ENCODE data around the gene FGF5. TPM values are rescaled to one million over a fixed set of nuclear protein-coding genes. Genes with fewer than 3 reads are reported as not detected.

The FGF5 gene
- total and polyA plus RNA-seq, 2 of the 13 experiments (the other 11 are each of a cell fraction or from before 2014, with no cell fraction given), result not detected

- no peaks in the 10 kb centered on the region for H3K4me1 ChIP-seq (ENCODE audit: insufficient read depth, low read length)
- H3K4me2 ChIP-seq (ENCODE audit: low read depth, low read length), result no peak overlapping the region
- TF ChIP-seq ZNF468 (CRISPR knock-in tag; IDR thresholded peaks at IDR 0.05) (no peak), STAT5B (CRISPR knock-in tag; IDR thresholded peaks at IDR 0.05) (no peak), ZNF143 (CRISPR knock-in tag; IDR thresholded peaks at IDR 0.05) (no peak), ZNF30 (CRISPR knock-in tag; IDR thresholded peaks at IDR 0.05) (no peak), ZC3H4 (CRISPR knock-in tag; IDR thresholded peaks at IDR 0.05; ENCODE audit: borderline replicate concordance) (no peak), ZNF883 (CRISPR knock-in tag; IDR thresholded peaks at IDR 0.05; ENCODE audit: not compliant biosample characterization) (no peak), NCOA2 (CRISPR knock-in tag; IDR thresholded peaks at IDR 0.05) (no peak), TAF1 (CRISPR knock-in tag; IDR thresholded peaks at IDR 0.05) (no peak), ZFX (CRISPR knock-in tag; IDR thresholded peaks at IDR 0.05; ENCODE audit: low read depth) (no peak), RBM39 (IDR thresholded peaks at IDR 0.05; ENCODE audit: low read depth, low read length, poor library complexity, severe bottlenecking) (no peak), FOXO4 (CRISPR knock-in tag; conservative IDR thresholded peaks at IDR 0.05) (no peak), ZNF782 (CRISPR knock-in tag; IDR thresholded peaks at IDR 0.05; ENCODE audit: borderline replicate concordance) (no peak), SKI (IDR thresholded peaks at IDR 0.05; ENCODE audit: partially characterized antibody) (no peak), AHR (CRISPR knock-in tag; IDR thresholded peaks at IDR 0.05) (no peak), ZNF205 (CRISPR knock-in tag; IDR thresholded peaks at IDR 0.05) (no peak), GLI4 (CRISPR knock-in tag; IDR thresholded peaks at IDR 0.05; ENCODE audit: borderline replicate concordance) (no peak)
- TF ChIP-seq, protein P1, sequence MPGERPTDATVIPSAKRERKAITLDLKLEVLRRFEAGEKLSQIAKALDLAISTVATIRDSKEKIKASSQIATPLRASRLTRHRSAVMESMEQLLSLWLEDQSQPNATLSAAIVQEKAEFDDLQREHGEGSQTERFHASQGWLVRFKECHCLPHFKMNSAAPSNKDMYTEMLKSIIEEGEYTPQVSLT (CRISPR knock-in tag; IDR thresholded peaks at IDR 0.05; ENCODE audit: borderline replicate concordance, low read depth), result no peak
- TF ChIP-seq, protein P2, sequence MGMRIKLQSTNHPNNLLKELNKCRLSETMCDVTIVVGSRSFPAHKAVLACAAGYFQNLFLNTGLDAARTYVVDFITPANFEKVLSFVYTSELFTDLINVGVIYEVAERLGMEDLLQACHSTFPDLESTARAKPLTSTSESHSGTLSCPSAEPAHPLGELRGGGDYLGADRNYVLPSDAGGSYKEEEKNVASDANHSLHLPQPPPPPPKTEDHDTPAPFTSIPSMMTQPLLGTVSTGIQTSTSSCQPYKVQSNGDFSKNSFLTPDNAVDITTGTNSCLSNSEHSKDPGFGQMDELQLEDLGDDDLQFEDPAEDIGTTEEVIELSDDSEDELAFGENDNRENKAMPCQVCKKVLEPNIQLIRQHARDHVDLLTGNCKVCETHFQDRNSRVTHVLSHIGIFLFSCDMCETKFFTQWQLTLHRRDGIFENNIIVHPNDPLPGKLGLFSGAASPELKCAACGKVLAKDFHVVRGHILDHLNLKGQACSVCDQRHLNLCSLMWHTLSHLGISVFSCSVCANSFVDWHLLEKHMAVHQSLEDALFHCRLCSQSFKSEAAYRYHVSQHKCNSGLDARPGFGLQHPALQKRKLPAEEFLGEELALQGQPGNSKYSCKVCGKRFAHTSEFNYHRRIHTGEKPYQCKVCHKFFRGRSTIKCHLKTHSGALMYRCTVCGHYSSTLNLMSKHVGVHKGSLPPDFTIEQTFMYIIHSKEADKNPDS (CRISPR knock-in tag; IDR thresholded peaks at IDR 0.05), result no peak
- no peak overlapping the region for H3K4me3 ChIP-seq (replicated peaks in 1 of 3; ENCODE audit: insufficient read depth in 1 of 3, low read depth in 2 of 3, low read length in 3 of 3)
- no peak for DNase-seq (ENCODE audit: low spot score)
- no peak for ATAC-seq
- in situ Hi-C loops (cut with HindIII; ENCODE audit: extremely low pct_ligation_motif_present, low pct_unique_long_range_greater_than_20kb), result no loop called here
- no peaks in the 10 kb centered on the region for H3K79me2 ChIP-seq (ENCODE audit: insufficient read depth, low read length)
- H3K27me3 ChIP-seq (ENCODE audit: control insufficient read depth in 1 of 2, insufficient read depth in 2 of 2, low read length in 2 of 2), result no peaks in the 10 kb centered on the region
- H3K36me3 ChIP-seq (replicated peaks in 1 of 2; ENCODE audit: control insufficient read depth in 1 of 2, insufficient read depth in 2 of 2, low read length in 2 of 2), result no peaks in the 10 kb centered on the region
- no peak overlapping the region for H3K27ac ChIP-seq (ENCODE audit: extremely low read length, insufficient read depth, low read length)
- BruUV-seq (replicated peaks), result no TSS peak
- ChIA-PET POLR2A (no interaction called here), CTCF (ENCODE audit: low intra/inter-chr PET ratio, low total read pairs) (no interaction called here)
- intact Hi-C loops (cut with micrococcal nuclease; ENCODE audit: unreplicated experiment), result no loop called here
- no peaks in the 10 kb centered on the region for H4K20me1 ChIP-seq (ENCODE audit: insufficient read depth, low read length)
- FAIRE-seq, result no peak
- H3K9ac ChIP-seq (ENCODE audit: insufficient read depth, low read depth, low read length), result no peak overlapping the region
- no peaks in the 10 kb centered on the region for H3K9me3 ChIP-seq (ENCODE audit: low read length)
- H2AFZ ChIP-seq (ENCODE audit: low read length), result no peak overlapping the region
Observed at GRCh38 chr4:80240976-80241375, 25.5 kb upstream of the FGF5 start.
